ENCODE measurements around the gene ZSWIM1. TPM values are rescaled to one million over a fixed set of nuclear protein-coding genes. Genes with fewer than 3 reads are reported as not detected.

Gene ZSWIM1
- total and polyA plus RNA-seq, 2 of the 8 experiments (the other 6 are each of a cell fraction or from before 2014, with no cell fraction given) = 14.1 to 15.6 TPM

GRCh38 chr20:45848969-45849582 lies 32.0 kb upstream of the ZSWIM1 start (continued):
- no peak for TF ChIP-seq CHD7 (IDR thresholded peaks at IDR 0.05; ENCODE audit: insufficient replicate concordance, low read length)
- TF ChIP-seq POLR2AphosphoS5 (IDR thresholded peaks at IDR 0.05; ENCODE audit: low read depth, low read length) = no peak
- TF ChIP-seq TAF1 (IDR thresholded peaks at IDR 0.05; ENCODE audit: low read depth, low read length) = no peak

Measured in H1 (cell line).